Upper lobe of left lung (tissue), 6 donors: ENCODE results near the gene GPALPP1. TPM values are rescaled to one million over a fixed set of nuclear protein-coding genes. Genes with fewer than 3 reads are reported as not detected.
"Not testable (repeated sequence)": the region's sequence is repeated elsewhere in the genome, so short reads cannot be mapped to it uniquely, and the experiment has no call there.

Source experiments
- ATAC-seq, 2 donors: fragments of 200-7000 bp; cut with Tn5 transposase; one replicate each; pipeline ENCODE4 v1.9.1; 2022; ENCODE audit warnings: mild to moderate bottlenecking in 2 of 2, moderate library complexity in 2 of 2; ENCODE audit not compliant: low FRiP score in 2 of 2
- DNase-seq, 2 donors: peaks; one replicate each; pipeline ENCODE4 v3.0.0-alpha.2; 2019 to 2020
- H3K27ac ChIP-seq, 4 donors: fragments of 200-600 bp; sonication (generic); one replicate each; pipeline ENCODE4 v1.5.1; 2016 to 2019
- H3K27me3 ChIP-seq, 4 donors: fragments of 200-600 bp; sonication (generic); one replicate each; pipeline ENCODE4 v1.5.1; 2017 to 2019
- H3K36me3 ChIP-seq, 4 donors: fragments of 200-600 bp; sonication (generic); one replicate each; pipeline ENCODE4 v1.5.1; 2016 to 2019
- H3K4me1 ChIP-seq, 4 donors: fragments of 200-600 bp; sonication (generic); one replicate each; pipeline ENCODE4 v1.5.1; 2018 to 2019
- H3K4me3 ChIP-seq, 4 donors: fragments of 200-600 bp; sonication (generic); one replicate each; pipeline ENCODE4 v1.5.1; 2017 to 2019; ENCODE audit warnings: mild to moderate bottlenecking in 2 of 4, moderate library complexity in 1 of 4
- H3K9me3 ChIP-seq, 4 donors: fragments of 200-600 bp; sonication (generic); one replicate each; pipeline ENCODE4 v1.5.1; 2018 to 2019
- CTCF ChIP-seq, 6 experiments: fragments of 450-650 bp in 4 of 6; fragments of 200-600 bp in 2 of 6; sonication (generic) in 2 of 6; IDR thresholded peaks; one replicate each; pipeline ENCODE4 v1.5.1; 2016 to 2019; ENCODE audit warnings: antibody characterized with exemption in 6 of 6
- EP300 ChIP-seq, 4 donors: sonication (generic); formaldehyde crosslinking; IDR thresholded peaks; one replicate each; pipeline ENCODE4 v1.5.1; 2017; ENCODE audit warnings: antibody characterized with exemption in 4 of 4, control low read depth in 2 of 4
- POLR2A ChIP-seq, 4 donors: fragments of 450-650 bp; IDR thresholded peaks; one replicate each; pipeline ENCODE4 v1.5.1; 2016 to 2017; ENCODE audit warnings: antibody characterized with exemption in 4 of 4, mild to moderate bottlenecking in 2 of 4
- POLR2AphosphoS5 ChIP-seq, 2 donors: sonication (generic); formaldehyde crosslinking; IDR thresholded peaks; one replicate each; pipeline ENCODE4 v1.5.1; 2017; ENCODE audit warnings: antibody characterized with exemption in 2 of 2
- WGBS, 2 donors: methylation state at CpG; one replicate each; pipeline ENCODE4 v1.1.5; 2017 to 2018; 5-methylcytosine and 5-hydroxymethylcytosine counted together
- total RNA-seq, 6 donors: library from RNA; depleted of rRNA in 4 of 6; stranded (reverse); fragments of >200 nt in 4 of 6; gene quantifications; one replicate each; pipeline versions ENCODE4 v1.1.0 to v1.2.1, GENCODE V29; 2016 to 2021
- donor health status: DM: no; HTN: no; CAD: no; lungs with moderate emphysema.
- donor health status: DM: no; HTN: yes; CAD: no; lungs with severe emphysema.

GPALPP1 gene
- total RNA-seq, 6 donors from 2014 or later, result 16.7 to 46.1 (median 22.2) TPM

- Histone ChIP-seq H3K27ac (no peak overlapping the region), H3K27me3 (no peaks in the 10 kb centered on the region), H3K36me3 (no peaks in the 10 kb centered on the region), H3K4me1 (peaks cover 0 to 7% (median 0%) of the 10 kb centered on the region in 4 donors), H3K9me3 (no peaks in the 10 kb centered on the region), H3K4me3 (no peak overlapping the region)
- 89% methylated on average over 3 of the region's 3 CpGs for WGBS, 2 donors
- DNase-seq (no peak), ATAC-seq (no peak)
- no peak for TF ChIP-seq CTCF (IDR thresholded peaks at IDR 0.05)
- no peak for TF ChIP-seq EP300 (IDR thresholded peaks at IDR 0.05)
- TF ChIP-seq POLR2AphosphoS5 (IDR thresholded peaks at IDR 0.05), result no peak
- TF ChIP-seq POLR2A (IDR thresholded peaks at IDR 0.05), result no peak
Observed at GRCh38 chr13:45060062-45060461, 70.7 kb downstream of the GPALPP1 start.

DNA sequence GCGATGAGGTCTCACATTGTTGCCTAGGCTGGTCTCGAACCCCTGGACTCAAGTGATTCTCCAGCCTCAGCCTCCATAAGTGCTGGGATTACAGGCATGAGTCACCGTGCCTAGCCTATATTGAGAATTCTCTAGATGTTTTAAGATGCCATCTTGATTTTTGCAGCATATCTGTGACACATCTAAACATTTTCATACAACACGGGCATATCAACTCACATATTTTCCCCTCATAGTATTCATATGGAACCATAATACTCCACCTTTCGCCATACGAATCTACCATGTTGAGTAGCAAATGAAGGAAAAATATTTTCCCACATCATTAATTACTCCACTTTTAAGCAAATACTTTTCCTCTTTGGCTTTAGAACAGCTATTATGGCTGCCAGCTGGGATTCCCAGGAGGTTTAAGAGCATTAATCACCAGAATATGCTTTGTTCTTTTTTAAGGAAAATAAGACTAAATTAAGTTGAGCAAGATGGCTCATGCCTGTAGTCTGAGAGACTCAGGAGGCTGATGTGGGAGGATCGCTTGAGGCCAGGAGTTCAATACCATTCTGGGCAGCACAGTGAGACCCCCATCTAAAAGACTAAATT is 74.0 kb downstream of the GPALPP1 start:
- 72 to 82% methylated on average over 7 of the region's 7 CpGs for WGBS, 2 donors
- no peak overlapping the region for H3K27ac ChIP-seq
- H3K4me1 ChIP-seq, result no peaks in the 10 kb centered on the region
- H3K4me3 ChIP-seq, result no peak overlapping the region
- TF ChIP-seq CTCF (IDR thresholded peaks at IDR 0.05) (no peak), POLR2A (IDR thresholded peaks at IDR 0.05) (no peak), POLR2AphosphoS5 (IDR thresholded peaks at IDR 0.05) (no peak), EP300 (IDR thresholded peaks at IDR 0.05) (no peak)
- no peaks in the 10 kb centered on the region for H3K9me3 ChIP-seq
- DNase-seq, result no peak
- H3K27me3 ChIP-seq, result no peaks in the 10 kb centered on the region
- no peaks in the 10 kb centered on the region for H3K36me3 ChIP-seq
- ATAC-seq, result no peak

GRCh38 chr13:45063889-45064288 is 74.6 kb downstream of the GPALPP1 start:
- not testable (repeated sequence) for ATAC-seq, H3K27me3 ChIP-seq, H3K4me1 ChIP-seq, H3K27ac ChIP-seq, H3K9me3 ChIP-seq, H3K4me3 ChIP-seq, DNase-seq, H3K36me3 ChIP-seq
- WGBS, 2 donors, result 94 to 100% methylated on average over 3 of the region's 3 CpGs

GRCh38 chr13:45064889-45065288 is 75.6 kb downstream of the GPALPP1 start:
- Histone ChIP-seq H3K9me3 (no peaks in the 10 kb centered on the region), H3K27me3 (no peaks in the 10 kb centered on the region), H3K4me1 (no peaks in the 10 kb centered on the region), H3K36me3 (no peaks in the 10 kb centered on the region), H3K27ac (no peak overlapping the region), H3K4me3 (no peak overlapping the region)
- ATAC-seq (no peak), DNase-seq (no peak)
- WGBS, 2 donors, result 88 to 98% methylated on average over 6 of the region's 6 CpGs
- no peak for TF ChIP-seq EP300 (IDR thresholded peaks at IDR 0.05)

GRCh38 chr13:45068036-45069001 is 79.0 kb downstream of the GPALPP1 start:
- no peak overlapping the region for H3K27ac ChIP-seq
- no peak for TF ChIP-seq EP300 (IDR thresholded peaks at IDR 0.05)
- no peak for TF ChIP-seq POLR2AphosphoS5 (IDR thresholded peaks at IDR 0.05)
- no peak for TF ChIP-seq CTCF (IDR thresholded peaks at IDR 0.05)
- TF ChIP-seq POLR2A (IDR thresholded peaks at IDR 0.05), result no peak
- ATAC-seq, result no peak
- WGBS, 2 donors, result 55 to 56% methylated on average over 5 of the region's 5 CpGs
- H3K9me3 ChIP-seq, result no peaks in the 10 kb centered on the region
- no peaks in the 10 kb centered on the region for H3K36me3 ChIP-seq
- no peaks in the 10 kb centered on the region for H3K27me3 ChIP-seq
- DNase-seq, result no peak
- no peaks in the 10 kb centered on the region for H3K4me1 ChIP-seq
- H3K4me3 ChIP-seq, result no peak overlapping the region
